ELR (cell line): ENCODE data around the gene HMCES.
A peak's percentile ranks its signal among the peaks of the same experiment; 100 is the strongest.

Experiments used
- DNase-seq: peaks from one replicate; pipeline ENCODE4 v3.0.0-alpha.2; 2015; ENCODE audit warnings: low read depth

The HMCES gene, protein sequence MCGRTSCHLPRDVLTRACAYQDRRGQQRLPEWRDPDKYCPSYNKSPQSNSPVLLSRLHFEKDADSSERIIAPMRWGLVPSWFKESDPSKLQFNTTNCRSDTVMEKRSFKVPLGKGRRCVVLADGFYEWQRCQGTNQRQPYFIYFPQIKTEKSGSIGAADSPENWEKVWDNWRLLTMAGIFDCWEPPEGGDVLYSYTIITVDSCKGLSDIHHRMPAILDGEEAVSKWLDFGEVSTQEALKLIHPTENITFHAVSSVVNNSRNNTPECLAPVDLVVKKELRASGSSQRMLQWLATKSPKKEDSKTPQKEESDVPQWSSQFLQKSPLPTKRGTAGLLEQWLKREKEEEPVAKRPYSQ

GRCh38 chr3:129278439-129278965, at the start of gene HMCES:
Gene HMCES (plus strand): TSS chr3:129278870. CDS start chr3:129279733, 863 bp downstream.
- DNase-seq, result peak; percentile 93

DNA sequence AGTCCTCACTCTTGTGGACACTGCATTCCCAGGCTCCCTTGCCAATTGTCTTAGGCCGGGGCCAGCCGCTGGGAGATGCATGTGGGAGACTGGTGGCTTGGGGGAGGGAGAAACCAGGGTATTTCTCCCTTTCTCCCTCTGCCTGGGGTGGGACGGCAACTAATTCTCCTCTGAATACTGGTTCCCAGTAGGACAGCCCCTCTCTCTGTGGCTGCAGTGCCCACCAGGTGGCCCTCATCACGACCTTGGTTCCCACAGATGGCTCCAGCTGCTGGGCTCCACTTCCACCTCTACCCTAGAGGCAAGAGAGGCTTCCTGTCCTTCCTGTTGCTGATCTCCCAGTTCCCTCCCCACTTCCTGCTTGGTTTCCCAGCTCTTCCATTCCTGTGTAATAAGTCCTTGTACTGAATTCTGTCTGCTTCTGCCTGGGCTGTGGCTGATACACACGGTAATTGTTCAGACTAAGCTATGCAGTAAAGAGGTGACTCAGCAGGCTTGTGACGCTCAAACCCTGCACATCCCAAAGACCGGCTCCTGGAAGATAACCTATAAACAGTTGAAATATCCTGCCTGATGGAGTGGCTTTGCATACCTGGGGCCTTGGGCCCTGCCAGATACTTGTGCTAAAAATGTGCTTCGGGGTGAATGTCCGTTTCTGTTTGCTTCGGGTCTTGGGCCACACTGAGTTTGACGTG, 49.6 kb upstream of the HMCES start:
- DNase-seq, result peak; percentile 95

GRCh38 chr3:129230311-129231019, 48.2 kb upstream of the HMCES start:
- DNase-seq, result peak; percentile 98

- DNase-seq, result peak; percentile 92
These were observed 47.1 kb upstream of the HMCES start for GRCh38 chr3:129231331-129232119.

DNA sequence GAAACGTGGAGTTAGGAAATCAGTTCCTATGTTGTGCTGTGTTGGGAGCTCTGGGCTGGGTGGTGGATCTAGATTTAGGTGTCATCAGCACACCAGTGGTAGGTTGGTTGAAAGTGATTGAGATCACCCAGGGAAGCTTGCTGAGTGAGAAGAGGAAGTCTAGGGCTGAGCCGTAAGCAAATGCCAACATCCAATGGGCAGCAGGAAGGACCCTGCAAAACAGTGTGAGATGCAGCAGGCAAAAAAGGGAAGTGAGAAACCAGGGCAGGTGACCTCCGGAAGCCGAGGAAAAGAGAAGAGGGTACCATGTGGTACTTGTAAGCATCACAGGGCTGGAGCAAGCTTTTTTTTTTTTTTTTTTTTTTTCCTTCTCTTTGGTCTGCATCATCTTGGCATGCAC, 45.1 kb upstream of the HMCES start:
- no peak for DNase-seq

GRCh38 chr3:129234441-129234840, 44.2 kb upstream of the HMCES start:
- DNase-seq, result no peak

GRCh38 chr3:129235344-129235917, 43.2 kb upstream of the HMCES start:
- DNase-seq, result no peak

DNA sequence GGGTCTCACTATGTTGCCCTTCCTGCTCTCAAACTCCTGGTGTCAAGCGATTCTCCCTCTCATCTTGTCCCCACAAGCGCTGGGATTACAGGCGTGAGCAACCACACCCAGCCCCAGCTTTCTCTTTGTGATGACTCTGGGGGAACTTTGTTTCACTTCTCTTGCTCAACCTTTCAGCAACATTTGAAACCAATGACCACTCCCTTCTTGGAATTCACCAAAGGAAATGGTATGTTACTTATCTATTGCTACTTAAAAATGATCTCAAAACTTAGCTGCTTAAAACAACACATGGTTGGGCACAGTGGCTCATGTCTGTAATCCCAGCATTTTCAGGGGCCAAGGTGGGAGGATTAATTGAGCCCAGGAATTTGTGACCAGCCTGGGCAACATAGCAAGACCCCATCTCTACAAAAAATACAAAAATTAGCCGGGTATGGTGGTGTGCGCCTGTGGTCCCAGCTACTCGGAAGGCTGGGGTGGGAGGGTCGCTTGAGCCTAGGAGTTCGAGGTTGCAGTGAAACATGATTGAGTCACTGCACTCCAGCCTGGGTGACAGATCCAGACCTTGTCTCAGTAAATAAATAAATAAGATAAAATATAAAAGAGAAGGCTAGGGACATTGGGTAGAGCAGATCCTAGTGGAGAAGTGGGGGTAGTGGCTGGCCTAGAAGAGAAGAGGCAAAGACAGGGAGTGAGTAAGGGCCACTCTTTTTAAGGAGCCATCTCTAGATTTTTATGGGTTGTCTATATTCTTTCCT, 39.5 kb upstream of the HMCES start:
- DNase-seq, result peak; percentile 35

- DNase-seq, result no peak
These were observed 38.7 kb upstream of the HMCES start for GRCh38 chr3:129239991-129240390.

GRCh38 chr3:129240436-129240835, 38.2 kb upstream of the HMCES start:
- DNase-seq, result peak; percentile 31

GRCh38 chr3:129245141-129245540, 33.5 kb upstream of the HMCES start:
- DNase-seq, result peak; percentile 49

DNA sequence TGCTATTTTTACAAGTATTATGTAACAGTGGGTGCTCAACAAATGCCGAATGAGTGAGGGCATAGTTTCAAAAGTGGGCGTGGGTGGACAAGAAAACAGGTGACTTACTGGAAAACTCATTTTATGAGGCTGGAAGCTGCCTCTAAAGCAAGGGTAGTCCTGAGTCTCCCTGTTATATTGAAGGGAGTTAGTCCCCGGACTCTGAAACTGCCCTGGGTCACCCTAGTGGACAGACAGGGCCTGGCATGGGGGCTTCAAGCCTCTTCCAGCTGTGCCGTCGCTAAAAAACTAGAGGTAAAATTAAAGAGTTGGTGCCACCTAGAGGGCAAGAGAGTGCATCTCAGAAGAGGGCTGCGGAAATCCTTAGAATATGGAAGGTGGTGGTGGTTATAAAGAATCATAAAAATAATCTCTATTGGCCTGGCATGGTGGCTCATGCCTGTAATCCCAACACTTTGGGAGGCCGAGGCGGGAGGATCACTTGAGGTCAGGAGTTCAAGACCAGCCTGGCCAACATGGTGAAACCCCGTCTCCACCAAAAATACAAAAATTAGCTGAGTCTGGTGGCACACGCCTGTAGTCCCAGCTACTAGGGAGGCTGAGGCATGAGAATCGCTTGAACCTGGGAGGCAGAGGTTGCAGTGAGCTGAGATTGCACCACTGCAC, 32.9 kb upstream of the HMCES start:
- peak; percentile 97 for DNase-seq

DNA sequence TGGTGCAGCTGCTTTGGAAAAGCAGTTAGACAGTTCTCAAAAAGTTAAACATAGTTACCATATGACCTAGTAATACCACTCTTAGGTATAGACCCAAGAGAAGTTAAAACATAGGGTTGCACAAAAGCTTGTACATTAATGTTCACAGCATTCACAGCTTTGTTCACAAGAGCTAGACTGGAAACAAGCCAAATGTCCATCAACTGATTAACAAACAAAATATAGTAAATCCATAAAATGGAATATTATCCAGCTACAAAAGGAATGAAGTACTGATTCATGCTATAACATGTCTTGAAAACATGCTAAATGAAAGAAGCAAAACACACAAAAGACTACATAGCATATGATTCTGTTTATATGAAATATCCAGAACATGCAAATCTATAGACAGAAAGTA, 32.0 kb upstream of the HMCES start:
- no peak for DNase-seq

GRCh38 chr3:129248286-129248979, 30.2 kb upstream of the HMCES start:
- DNase-seq, result no peak

DNA sequence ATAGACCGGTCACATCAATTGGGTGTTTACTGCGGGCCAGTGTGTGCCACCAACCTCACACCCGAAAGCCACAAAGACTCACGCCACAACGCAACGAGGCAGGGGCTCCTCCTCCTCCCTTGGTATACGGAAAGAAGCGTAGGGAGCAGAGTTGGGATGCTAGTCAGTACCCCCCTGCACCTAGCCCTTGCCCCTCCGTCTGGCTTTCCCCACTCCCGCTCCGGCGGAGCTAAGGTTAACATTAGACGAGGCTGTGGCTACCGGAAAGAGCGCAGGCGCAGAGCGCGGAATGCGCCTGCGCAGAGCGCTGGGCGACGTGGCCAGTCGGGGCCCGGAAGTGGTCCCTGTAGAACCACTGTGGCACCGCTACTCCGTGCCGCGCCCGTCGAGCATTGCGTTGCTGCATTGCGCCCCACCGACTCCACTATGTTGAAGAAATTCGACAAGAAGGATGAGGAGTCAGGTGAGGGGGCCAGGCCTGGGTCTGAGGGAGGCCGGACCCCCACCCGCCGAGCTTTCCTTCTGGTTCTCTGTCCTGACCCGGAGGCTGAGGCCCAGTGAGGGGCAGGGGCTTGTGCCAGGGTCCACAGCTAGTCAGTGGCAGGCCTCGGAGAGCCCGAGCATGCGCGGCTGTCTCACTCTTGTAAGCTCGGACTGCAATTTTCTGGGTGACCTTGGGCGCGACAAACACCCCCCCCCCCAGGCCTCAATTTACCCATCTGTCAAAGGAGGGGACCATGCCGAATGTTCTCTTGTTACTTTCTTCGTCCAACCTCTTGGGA, 29.2 kb upstream of the HMCES start, which contains the start of gene COPG1:
TSS of gene COPG1 (plus strand) at position 323 of the 782 bp plus-strand sequence. CDS start at position 427, 104 bp downstream.
- peak; percentile 89 for DNase-seq

- no peak for DNase-seq
These were observed 25.9 kb upstream of the HMCES start for GRCh38 chr3:129252748-129253147.

DNA sequence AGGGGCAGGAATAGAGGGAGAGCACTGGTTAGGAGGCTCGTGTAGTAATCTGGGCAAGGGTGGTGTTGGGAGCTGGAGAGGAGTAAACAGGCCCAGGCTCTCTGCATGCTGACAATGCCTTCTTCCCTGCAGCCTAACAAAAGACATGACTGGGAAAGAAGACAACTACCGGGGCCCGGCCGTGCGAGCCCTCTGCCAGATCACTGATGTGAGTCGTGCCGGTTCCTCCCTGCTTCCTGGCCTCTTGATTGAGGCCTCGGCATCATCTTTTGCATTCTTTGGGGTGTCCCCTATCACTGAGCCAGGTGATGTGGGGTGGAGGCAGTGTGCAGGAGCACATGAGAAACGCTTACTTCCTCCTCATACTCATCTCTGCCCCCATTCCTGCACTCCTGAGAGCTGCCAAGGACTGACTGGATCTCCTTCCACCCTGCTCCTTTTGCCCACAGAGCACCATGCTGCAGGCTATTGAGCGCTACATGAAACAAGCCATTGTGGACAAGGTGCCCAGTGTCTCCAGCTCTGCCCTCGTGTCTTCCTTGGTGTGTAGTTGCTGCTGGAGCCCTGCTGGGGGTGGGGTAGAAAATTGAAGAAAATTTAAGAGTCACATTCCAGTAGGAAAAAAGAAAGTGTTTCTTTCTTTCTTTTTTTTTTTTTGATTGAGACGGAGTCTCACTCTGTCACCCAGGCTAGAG, 24.0 kb upstream of the HMCES start:
- no peak for DNase-seq

- DNase-seq, result no peak
These were observed 22.4 kb upstream of the HMCES start for GRCh38 chr3:129256270-129256669.
